Erythroblast (primary cell): ENCODE measurements around the gene NEDD4L.

ENCODE experiments used
- GATA1 ChIP-seq: IDR thresholded peaks from 2 replicates; pipeline ENCODE4 v1.6.1; 2011; ENCODE audit warnings: low read depth, mild to moderate bottlenecking, control low read depth, low read length, moderate library complexity
- POLR2A ChIP-seq: IDR thresholded peaks from 2 replicates; pipeline ENCODE4 v1.6.1; 2011; ENCODE audit warnings: mild to moderate bottlenecking, low read length

GRCh38 chr18:58263055-58263957, 219.3 kb downstream of the NEDD4L start:
- TF ChIP-seq POLR2A (no peak), GATA1 (no peak)
